Vagina (tissue), 2 donors: ENCODE data around the gene IL9. TPM values are rescaled to one million over a fixed set of nuclear protein-coding genes. Genes with fewer than 3 reads are reported as not detected.

Experiments
- DNase-seq, 2 donors: peaks; one replicate each; pipeline ENCODE4 v3.0.0-alpha.2; 2017; ENCODE audit errors: extremely low spot score in 2 of 2
- H3K27ac ChIP-seq: fragments of 200-600 bp; sonication (generic); one replicate; pipeline ENCODE4 v1.5.1; 2019
- H3K27me3 ChIP-seq: fragments of 200-600 bp; sonication (generic); one replicate; pipeline ENCODE4 v1.5.1; 2019
- H3K36me3 ChIP-seq, 2 donors: fragments of 200-600 bp; sonication (generic); one replicate each; pipeline ENCODE4 v1.5.1; 2017 to 2019
- H3K4me1 ChIP-seq: fragments of 200-600 bp; sonication (generic); one replicate; pipeline ENCODE4 v1.5.1; 2019
- H3K4me3 ChIP-seq, 2 donors: fragments of 200-600 bp; sonication (generic); 1 replicate in 1 of 2; 2 replicates in 1 of 2; pipeline ENCODE4 v1.5.1; 2016 to 2019
- H3K9me3 ChIP-seq: fragments of 200-600 bp; sonication (generic); one replicate; pipeline ENCODE4 v1.5.1; 2019
- POLR2A ChIP-seq, 2 donors: fragments of 450-650 bp; IDR thresholded peaks; one replicate each; pipeline ENCODE4 v1.6.1; 2017; ENCODE audit warnings: antibody characterized with exemption in 2 of 2, mild to moderate bottlenecking in 2 of 2, moderate library complexity in 2 of 2
- POLR2AphosphoS5 ChIP-seq, 2 donors: sonication (generic); formaldehyde crosslinking; IDR thresholded peaks; one replicate each; pipeline ENCODE4 v1.9.0; 2017; ENCODE audit warnings: antibody characterized with exemption in 2 of 2, mild to moderate bottlenecking in 2 of 2, low read depth in 1 of 2; ENCODE audit not compliant: insufficient read depth in 1 of 2
- intact Hi-C: fragments of 100-400 bp; cut with DNase I; formaldehyde crosslinking; loops from one replicate; pipeline ENCODE4 v1.15.1; 2023
- total RNA-seq: library from RNA; depleted of rRNA; stranded (reverse); fragments of >200 nt; gene quantifications from one replicate; pipeline ENCODE4 v1.2.3, GENCODE V29; 2016
- TF ChIP-seq, protein P1 (sequence below), 3 experiments: fragments of 450-650 bp in 2 of 3; fragments of 200-600 bp in 1 of 3; sonication (generic) in 1 of 3; IDR thresholded peaks; one replicate each; pipeline ENCODE4 v1.5.1; 2017 to 2019; ENCODE audit warnings: antibody characterized with exemption in 3 of 3, mild to moderate bottlenecking in 2 of 3, moderate library complexity in 2 of 3

Gene IL9
- total RNA-seq, 1 donor from 2014 or later, result not detected

DNA sequence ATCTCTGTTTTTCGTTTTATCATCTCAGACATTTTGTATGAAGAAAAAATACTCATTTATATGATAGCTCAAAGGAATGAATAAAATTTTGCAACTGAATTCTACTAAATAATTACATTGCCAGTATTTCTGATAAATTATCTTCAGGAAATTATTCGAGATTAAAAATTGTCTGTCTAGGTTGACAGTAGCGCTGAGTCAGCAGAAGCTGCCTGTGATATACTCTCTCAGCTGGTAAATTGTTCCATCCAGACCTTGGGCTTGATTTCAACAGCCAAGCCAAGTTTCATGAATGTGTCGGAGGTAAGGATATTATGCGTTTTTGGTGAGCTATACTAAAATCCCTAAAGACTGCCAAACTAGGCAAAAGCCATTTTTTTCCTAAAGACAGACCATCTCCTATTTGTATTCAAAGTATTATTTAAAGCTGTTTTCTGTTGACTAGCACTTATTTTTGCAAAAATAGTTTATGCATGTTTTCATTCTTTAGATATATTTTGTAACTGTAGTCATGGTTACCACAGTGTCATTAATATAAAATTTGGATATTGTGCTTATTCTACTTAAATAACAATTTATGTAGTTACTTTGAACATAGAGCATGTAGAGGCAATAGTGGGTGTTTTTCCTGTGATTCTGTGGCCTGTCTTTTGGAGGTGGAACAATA lies 41.7 kb upstream of the IL9 start:
- H3K27ac ChIP-seq, result no peak overlapping the region
- intact Hi-C loops, result no loop called here

DNA sequence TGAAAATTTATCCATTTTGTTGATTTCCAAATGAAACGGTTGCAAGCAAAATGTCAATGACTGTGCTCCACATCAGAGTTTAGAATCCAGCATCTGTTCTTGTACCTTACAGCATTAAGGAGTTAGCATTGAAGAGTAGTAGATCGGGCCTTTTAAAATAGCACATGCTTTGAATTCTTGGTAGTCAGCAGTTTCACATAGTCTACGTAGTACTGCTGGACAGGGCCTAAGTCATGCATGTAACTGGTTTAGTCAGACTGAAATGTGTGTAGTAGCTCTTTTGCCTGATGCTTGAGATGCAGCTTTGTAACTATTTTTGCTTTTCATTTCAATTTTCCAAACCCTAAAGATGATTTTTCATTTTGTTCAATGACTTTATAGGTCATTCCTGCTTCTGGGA lies 39.3 kb upstream of the IL9 start:
- Histone ChIP-seq H3K27me3 (peaks cover 7% of the 10 kb centered on the region), H3K36me3 (no peaks in the 10 kb centered on the region), H3K4me1 (no peaks in the 10 kb centered on the region), H3K9me3 (no peaks in the 10 kb centered on the region), H3K27ac (no peak overlapping the region), H3K4me3 (no peak overlapping the region)
- no peak for TF ChIP-seq POLR2AphosphoS5 (IDR thresholded peaks at IDR 0.05; ENCODE audit: insufficient read depth in 1 of 2, low read depth in 1 of 2)
- TF ChIP-seq POLR2A (IDR thresholded peaks at IDR 0.05), result no peak
- TF ChIP-seq, protein P1, sequence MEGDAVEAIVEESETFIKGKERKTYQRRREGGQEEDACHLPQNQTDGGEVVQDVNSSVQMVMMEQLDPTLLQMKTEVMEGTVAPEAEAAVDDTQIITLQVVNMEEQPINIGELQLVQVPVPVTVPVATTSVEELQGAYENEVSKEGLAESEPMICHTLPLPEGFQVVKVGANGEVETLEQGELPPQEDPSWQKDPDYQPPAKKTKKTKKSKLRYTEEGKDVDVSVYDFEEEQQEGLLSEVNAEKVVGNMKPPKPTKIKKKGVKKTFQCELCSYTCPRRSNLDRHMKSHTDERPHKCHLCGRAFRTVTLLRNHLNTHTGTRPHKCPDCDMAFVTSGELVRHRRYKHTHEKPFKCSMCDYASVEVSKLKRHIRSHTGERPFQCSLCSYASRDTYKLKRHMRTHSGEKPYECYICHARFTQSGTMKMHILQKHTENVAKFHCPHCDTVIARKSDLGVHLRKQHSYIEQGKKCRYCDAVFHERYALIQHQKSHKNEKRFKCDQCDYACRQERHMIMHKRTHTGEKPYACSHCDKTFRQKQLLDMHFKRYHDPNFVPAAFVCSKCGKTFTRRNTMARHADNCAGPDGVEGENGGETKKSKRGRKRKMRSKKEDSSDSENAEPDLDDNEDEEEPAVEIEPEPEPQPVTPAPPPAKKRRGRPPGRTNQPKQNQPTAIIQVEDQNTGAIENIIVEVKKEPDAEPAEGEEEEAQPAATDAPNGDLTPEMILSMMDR (IDR thresholded peaks at IDR 0.05), result no peak
- DNase-seq, result no peak
- intact Hi-C loops, result no loop called here

More for the DNA sequence above, 41.7 kb upstream of the IL9 start:
- Histone ChIP-seq H3K36me3 (no peaks in the 10 kb centered on the region), H3K4me1 (no peaks in the 10 kb centered on the region), H3K9me3 (no peaks in the 10 kb centered on the region), H3K4me3 (no peak overlapping the region), H3K27me3 (no peaks in the 10 kb centered on the region)
- TF ChIP-seq, protein P1 (IDR thresholded peaks at IDR 0.05), result no peak
- no peak for DNase-seq

DNA sequence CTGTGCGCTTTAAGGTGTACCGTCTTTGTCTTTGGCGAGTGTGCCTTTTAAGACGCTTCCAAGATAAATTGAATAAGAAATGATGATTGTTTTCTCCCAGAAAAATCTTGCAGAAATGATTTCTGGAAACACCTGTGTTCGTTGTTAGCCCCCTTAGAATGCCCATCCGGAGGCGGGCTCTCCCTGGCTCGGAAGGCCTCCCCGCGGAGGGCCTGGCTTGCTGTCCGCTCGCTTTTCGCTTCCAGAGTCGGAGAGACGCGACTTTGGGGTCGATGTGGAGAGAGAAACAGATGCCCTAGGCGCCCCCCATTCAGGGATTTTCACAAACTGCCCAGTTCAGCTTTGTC lies 35.3 kb upstream of the IL9 start:
- H3K27me3 ChIP-seq, result peaks cover 10% of the 10 kb centered on the region
- intact Hi-C loops, result no loop called here
- H3K27ac ChIP-seq, result no peak overlapping the region
- TF ChIP-seq POLR2A (IDR thresholded peaks at IDR 0.05) (no peak), POLR2AphosphoS5 (IDR thresholded peaks at IDR 0.05; ENCODE audit: insufficient read depth in 1 of 2, low read depth in 1 of 2) (no peak)
- TF ChIP-seq, protein P1 (IDR thresholded peaks at IDR 0.05), result no peak
- peak overlapping the region in 1 of 2 donors; percentile 23 for H3K4me3 ChIP-seq
- no peak for DNase-seq
- no peaks in the 10 kb centered on the region for H3K4me1 ChIP-seq
- H3K9me3 ChIP-seq, result no peaks in the 10 kb centered on the region
- H3K36me3 ChIP-seq, result no peaks in the 10 kb centered on the region

DNA sequence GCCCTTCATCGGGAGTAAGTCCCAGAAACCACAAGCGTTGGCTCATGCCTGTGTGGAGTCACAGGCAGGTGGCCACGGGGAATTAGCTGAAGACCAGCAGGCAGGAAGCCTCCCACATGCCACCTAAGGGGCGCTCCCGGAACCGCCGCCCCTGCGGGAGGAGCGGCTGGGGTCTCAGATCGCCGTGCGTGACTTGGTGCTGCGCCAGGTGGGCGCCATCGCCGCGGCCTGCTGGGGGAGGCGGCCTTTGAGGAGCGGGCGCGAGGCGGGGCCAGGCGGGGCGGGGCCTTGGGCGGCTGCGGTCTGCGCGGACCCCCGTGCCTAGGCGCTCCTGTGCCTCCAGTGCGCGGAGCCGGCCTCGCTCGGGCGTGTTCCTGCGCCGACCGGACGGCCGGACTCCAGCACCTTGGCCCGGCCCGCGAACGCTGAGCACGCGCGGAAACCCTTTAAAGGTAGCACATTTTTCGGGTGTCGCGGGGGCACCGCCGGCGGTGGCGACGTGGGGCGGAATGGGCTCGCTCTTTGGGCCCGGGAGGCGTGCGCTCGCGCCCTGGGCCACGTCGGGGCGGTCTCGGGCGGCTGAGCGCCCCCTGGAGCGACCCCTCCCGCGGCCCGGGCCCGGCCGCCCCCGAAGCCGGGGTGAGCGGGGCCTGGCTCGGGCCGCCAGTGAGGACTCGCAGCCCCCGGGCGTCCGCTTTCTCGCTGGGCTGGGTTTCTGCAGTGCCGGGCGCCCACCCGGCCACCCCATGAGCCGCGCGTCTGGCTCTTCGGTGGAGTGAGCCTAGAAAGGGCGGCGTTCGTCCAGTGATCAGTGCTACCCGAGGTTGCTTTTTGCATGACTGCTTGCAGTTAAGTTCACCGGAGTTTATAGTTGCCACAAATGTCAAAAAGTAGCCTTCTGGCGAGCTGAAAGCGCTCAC lies 34.6 kb upstream of the IL9 start:
- H3K4me1 ChIP-seq, result no peaks in the 10 kb centered on the region
- H3K36me3 ChIP-seq, result no peaks in the 10 kb centered on the region
- H3K27ac ChIP-seq, result no peak overlapping the region
- TF ChIP-seq POLR2A (IDR thresholded peaks at IDR 0.05) (no peak), POLR2AphosphoS5 (IDR thresholded peaks at IDR 0.05; ENCODE audit: insufficient read depth in 1 of 2, low read depth in 1 of 2) (no peak)
- TF ChIP-seq, protein P1 (IDR thresholded peaks at IDR 0.05), result no peak
- no peaks in the 10 kb centered on the region for H3K9me3 ChIP-seq
- H3K27me3 ChIP-seq, result peaks cover 10% of the 10 kb centered on the region
- intact Hi-C loops, result no loop called here
- peak overlapping the region; percentile 23 to 38 for H3K4me3 ChIP-seq
- no peak for DNase-seq

DNA sequence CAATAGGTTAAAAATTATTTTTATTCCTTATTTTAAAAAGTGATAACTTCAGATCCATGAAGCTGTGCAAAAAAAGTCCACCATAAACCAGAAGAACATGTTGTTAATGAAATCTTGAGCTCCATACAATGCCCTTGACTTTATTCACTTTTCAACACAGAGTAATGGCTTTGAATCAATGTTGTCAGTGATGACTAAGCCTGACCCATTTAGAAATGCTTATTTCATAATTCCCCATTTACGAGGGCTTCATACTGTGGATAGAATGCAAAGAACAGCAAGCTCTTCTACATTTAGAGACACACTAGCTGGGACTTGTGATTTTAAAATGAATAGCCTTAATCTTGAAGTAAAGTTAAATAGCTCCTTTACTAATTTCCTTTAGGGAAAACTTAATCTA lies 25.7 kb upstream of the IL9 start:
- H3K4me1 ChIP-seq, result peaks cover 5% of the 10 kb centered on the region
- no peaks in the 10 kb centered on the region for H3K36me3 ChIP-seq
- DNase-seq, result no peak
- no peaks in the 10 kb centered on the region for H3K27me3 ChIP-seq
- no peaks in the 10 kb centered on the region for H3K9me3 ChIP-seq
- intact Hi-C loops, result no loop called here
- H3K4me3 ChIP-seq, result no peak overlapping the region
- no peak overlapping the region for H3K27ac ChIP-seq
- TF ChIP-seq, protein P1 (IDR thresholded peaks at IDR 0.05), result no peak
- no peak for TF ChIP-seq POLR2AphosphoS5 (IDR thresholded peaks at IDR 0.05; ENCODE audit: insufficient read depth in 1 of 2, low read depth in 1 of 2)
- no peak for TF ChIP-seq POLR2A (IDR thresholded peaks at IDR 0.05)
